SK-N-SH (cell line): ENCODE measurements around the gene MORN3.

Experiments used
- CTCF ChIP-seq: fragments of 200-600 bp; sonication (generic); IDR thresholded peaks from 2 replicates; pipeline ENCODE4 v1.6.1; 2017; ENCODE audit warnings: antibody characterized with exemption, mild to moderate bottlenecking, moderate library complexity
- NRF1 ChIP-seq: IDR thresholded peaks from 2 replicates; pipeline ENCODE4 v1.6.1; 2012; ENCODE audit warnings: low read depth, mild to moderate bottlenecking, low read length
- REST ChIP-seq: IDR thresholded peaks from 2 replicates; pipeline ENCODE4 v1.6.1; 2012; ENCODE audit warnings: mild to moderate bottlenecking, low read depth, low read length, moderate library complexity
- TAF1 ChIP-seq: IDR thresholded peaks from 2 replicates; pipeline ENCODE4 v1.6.1; 2012; ENCODE audit warnings: low read depth, mild to moderate bottlenecking, low read length, moderate library complexity, borderline replicate concordance
- TCF12 ChIP-seq: IDR thresholded peaks from 2 replicates; pipeline ENCODE4 v1.4.0; 2012

- TF ChIP-seq TAF1 (no peak), REST (no peak), TCF12 (no peak), CTCF (no peak), NRF1 (no peak)
Measured at GRCh38 chr12:121701667-121702277, 32.3 kb upstream of the MORN3 start.
